ENCODE data around the gene DTX3. TPM values are rescaled to one million over a fixed set of nuclear protein-coding genes. Genes with fewer than 3 reads are reported as not detected.

Gene DTX3
- total RNA-seq, 1 experiment from 2014 or later = 61.7 TPM

DNA sequence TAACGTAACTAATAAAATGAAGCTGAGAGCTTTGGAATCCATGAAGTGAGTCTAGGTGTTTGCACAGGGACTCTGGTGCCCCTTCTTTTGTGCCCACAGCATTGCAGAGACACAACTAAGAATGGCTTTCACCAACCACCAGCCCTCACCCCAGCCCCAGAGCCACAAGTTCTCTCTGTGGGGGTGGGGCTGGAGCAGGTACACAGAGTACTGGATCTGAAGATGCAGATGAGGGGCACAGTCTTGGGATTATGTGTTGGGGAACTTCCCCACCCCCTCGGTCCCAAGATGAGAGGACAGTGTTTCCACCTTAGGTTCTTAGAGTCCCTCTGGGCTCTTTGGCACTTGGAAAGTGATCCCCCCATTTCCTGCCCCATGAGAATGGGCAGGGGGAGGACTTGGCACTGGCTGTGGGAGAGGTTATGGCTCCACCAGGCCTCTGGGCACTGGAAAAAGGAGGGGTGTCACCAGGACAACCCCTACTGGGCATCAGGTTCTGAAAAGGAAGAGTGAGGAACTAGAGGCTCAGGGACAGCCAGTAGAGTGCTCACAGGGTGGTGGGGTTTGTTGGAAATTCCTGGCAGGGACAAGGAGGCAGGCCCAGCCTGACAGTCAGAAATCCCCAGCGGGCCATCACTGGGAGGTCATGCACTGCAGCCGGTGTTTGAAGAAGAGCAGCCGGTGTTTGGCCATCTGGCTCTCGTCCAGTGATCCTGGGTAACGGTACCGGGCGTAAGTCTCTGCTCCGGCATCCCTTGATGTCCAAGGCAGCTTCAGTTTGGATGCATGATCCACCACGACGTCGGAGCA lies 21.7 kb downstream of the DTX3 start:
- BruUV-seq (replicated peaks) = no TSS peak
- no peak overlapping the region for H3K27ac ChIP-seq (ENCODE audit: low read depth, low read length, poor library complexity, severe bottlenecking)
- no peak for DNase-seq (ENCODE audit: low spot score)
- TF ChIP-seq, protein P1, sequence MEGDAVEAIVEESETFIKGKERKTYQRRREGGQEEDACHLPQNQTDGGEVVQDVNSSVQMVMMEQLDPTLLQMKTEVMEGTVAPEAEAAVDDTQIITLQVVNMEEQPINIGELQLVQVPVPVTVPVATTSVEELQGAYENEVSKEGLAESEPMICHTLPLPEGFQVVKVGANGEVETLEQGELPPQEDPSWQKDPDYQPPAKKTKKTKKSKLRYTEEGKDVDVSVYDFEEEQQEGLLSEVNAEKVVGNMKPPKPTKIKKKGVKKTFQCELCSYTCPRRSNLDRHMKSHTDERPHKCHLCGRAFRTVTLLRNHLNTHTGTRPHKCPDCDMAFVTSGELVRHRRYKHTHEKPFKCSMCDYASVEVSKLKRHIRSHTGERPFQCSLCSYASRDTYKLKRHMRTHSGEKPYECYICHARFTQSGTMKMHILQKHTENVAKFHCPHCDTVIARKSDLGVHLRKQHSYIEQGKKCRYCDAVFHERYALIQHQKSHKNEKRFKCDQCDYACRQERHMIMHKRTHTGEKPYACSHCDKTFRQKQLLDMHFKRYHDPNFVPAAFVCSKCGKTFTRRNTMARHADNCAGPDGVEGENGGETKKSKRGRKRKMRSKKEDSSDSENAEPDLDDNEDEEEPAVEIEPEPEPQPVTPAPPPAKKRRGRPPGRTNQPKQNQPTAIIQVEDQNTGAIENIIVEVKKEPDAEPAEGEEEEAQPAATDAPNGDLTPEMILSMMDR (conservative IDR thresholded peaks at IDR 0.05; ENCODE audit: low read depth, low read length) = no peak
- no peak for TF ChIP-seq EZH2 (IDR thresholded peaks at IDR 0.05; ENCODE audit: borderline replicate concordance, low read depth, low read length, poor library complexity, severe bottlenecking)
- peaks cover 5% of the 10 kb centered on the region for H3K4me1 ChIP-seq (ENCODE audit: insufficient read depth, low read length, poor library complexity, severe bottlenecking)
- peaks cover 2% of the 10 kb centered on the region for H3K27me3 ChIP-seq (replicated peaks; ENCODE audit: insufficient read depth, low read depth, low read length, poor library complexity)
- H3K4me3 ChIP-seq (ENCODE audit: low read depth, low read length, poor library complexity, severe bottlenecking) = no peak overlapping the region
- intact Hi-C loops (cut with micrococcal nuclease; ENCODE audit: unreplicated experiment) = no loop called here
- peaks cover 21% of the 10 kb centered on the region for H3K36me3 ChIP-seq (ENCODE audit: insufficient read depth, low read length, poor library complexity, severe bottlenecking)
- H3K9me3 ChIP-seq (ENCODE audit: low read depth, low read length, poor library complexity, severe bottlenecking) = no peaks in the 10 kb centered on the region
- POLR2A ChIA-PET (ENCODE audit: low non-redundant PET) = no interaction called here
- CTCF ChIA-PET = interaction anchor here (0.6 kb wide), 1 partner anchor 383 kb away, joined by 3 read pairs; no protein-coding TSS in a partner anchor

DNA sequence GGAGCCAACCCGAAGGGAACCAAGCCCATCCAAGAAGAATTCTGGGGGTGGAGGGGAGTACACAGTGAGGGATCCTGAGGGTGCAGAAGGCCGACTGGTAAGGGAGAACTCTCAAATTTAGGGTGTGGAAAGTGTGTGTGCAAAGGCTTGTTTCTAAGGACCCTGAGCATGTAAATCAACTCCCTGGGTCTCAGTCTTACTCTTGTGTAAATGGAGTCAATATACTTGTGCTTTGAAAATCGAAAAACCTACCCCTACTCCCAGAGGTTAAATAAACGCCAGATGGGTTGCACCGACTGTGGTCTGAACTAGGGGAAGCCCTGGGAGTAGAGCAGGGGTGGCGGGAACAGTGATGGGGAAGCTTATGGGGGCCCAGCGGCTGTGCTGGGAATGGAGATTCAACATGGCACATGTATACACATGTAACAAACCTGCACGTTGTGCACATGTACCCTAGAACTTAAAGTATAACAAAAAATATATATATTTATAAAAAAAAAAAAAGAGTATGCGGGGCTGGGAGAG lies 22.4 kb downstream of the DTX3 start:
- POLR2A ChIA-PET (ENCODE audit: low non-redundant PET) = no interaction called here
- intact Hi-C loops (cut with micrococcal nuclease; ENCODE audit: unreplicated experiment) = no loop called here
- Histone ChIP-seq H3K9me3 (ENCODE audit: low read depth, low read length, poor library complexity, severe bottlenecking) (no peaks in the 10 kb centered on the region), H3K36me3 (ENCODE audit: insufficient read depth, low read length, poor library complexity, severe bottlenecking) (peaks cover 21% of the 10 kb centered on the region), H3K27me3 (replicated peaks; ENCODE audit: insufficient read depth, low read depth, low read length, poor library complexity) (no peaks in the 10 kb centered on the region), H3K4me3 (ENCODE audit: low read depth, low read length, poor library complexity, severe bottlenecking) (no peak overlapping the region), H3K27ac (ENCODE audit: low read depth, low read length, poor library complexity, severe bottlenecking) (no peak overlapping the region), H3K4me1 (ENCODE audit: insufficient read depth, low read length, poor library complexity, severe bottlenecking) (peaks cover 4% of the 10 kb centered on the region)
- CTCF ChIA-PET = no interaction called here
- TF ChIP-seq EZH2 (IDR thresholded peaks at IDR 0.05; ENCODE audit: borderline replicate concordance, low read depth, low read length, poor library complexity, severe bottlenecking) = no peak
- TF ChIP-seq, protein P1 (conservative IDR thresholded peaks at IDR 0.05; ENCODE audit: low read depth, low read length) = no peak
- no TSS peak for BruUV-seq (replicated peaks)
- no peak for DNase-seq (ENCODE audit: low spot score)

DNA sequence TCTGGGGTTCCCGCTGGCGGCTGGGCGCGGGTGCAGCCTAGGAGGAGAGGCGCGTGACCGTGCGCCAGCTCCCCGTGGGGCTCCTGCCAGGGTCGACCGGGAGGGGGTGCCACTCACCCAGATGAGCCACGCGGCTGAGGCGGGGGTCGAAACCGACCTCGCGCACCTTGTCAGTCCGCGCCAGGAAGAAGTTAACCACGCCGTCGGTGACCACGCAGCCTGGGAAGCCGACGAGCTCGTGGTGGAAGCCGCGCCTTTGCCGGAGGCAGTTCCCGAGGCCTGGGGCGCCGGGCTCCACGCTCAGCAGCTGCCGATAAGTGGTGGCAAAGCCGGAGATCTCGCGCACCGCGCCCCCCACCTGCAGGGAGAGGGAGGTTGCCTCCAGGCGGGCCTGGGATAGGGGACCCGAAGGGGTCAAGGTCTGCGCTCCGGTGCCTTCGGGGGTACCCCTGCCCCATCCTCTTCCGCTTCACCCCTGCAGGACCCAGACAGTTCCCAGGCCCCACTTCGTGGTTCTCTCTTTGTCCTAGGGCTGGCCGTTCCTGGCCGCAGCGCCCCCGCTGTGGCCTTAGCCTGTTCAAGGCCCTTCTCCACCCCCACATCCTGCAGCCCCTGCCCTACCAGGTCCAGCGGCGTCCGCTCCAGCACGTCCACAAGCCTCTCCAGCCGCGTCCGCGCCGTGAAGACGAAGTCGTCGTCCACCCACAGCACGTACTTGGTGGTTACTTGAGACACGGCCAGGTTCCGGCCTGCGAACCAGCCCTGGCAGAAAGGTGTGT lies 23.1 kb downstream of the DTX3 start:
- DNase-seq (ENCODE audit: low spot score) = no peak
- no peak overlapping the region for H3K4me3 ChIP-seq (ENCODE audit: low read depth, low read length, poor library complexity, severe bottlenecking)
- H3K27me3 ChIP-seq (replicated peaks; ENCODE audit: insufficient read depth, low read depth, low read length, poor library complexity) = no peaks in the 10 kb centered on the region
- TF ChIP-seq, protein P1 (conservative IDR thresholded peaks at IDR 0.05; ENCODE audit: low read depth, low read length) = no peak
- TF ChIP-seq EZH2 (IDR thresholded peaks at IDR 0.05; ENCODE audit: borderline replicate concordance, low read depth, low read length, poor library complexity, severe bottlenecking) = no peak
- ChIA-PET CTCF (no interaction called here), POLR2A (ENCODE audit: low non-redundant PET) (no interaction called here)
- H3K27ac ChIP-seq (ENCODE audit: low read depth, low read length, poor library complexity, severe bottlenecking) = no peak overlapping the region
- H3K36me3 ChIP-seq (ENCODE audit: insufficient read depth, low read length, poor library complexity, severe bottlenecking) = peaks cover 21% of the 10 kb centered on the region
- H3K4me1 ChIP-seq (ENCODE audit: insufficient read depth, low read length, poor library complexity, severe bottlenecking) = peaks cover 4% of the 10 kb centered on the region
- intact Hi-C loops (cut with micrococcal nuclease; ENCODE audit: unreplicated experiment) = no loop called here
- no peaks in the 10 kb centered on the region for H3K9me3 ChIP-seq (ENCODE audit: low read depth, low read length, poor library complexity, severe bottlenecking)
- no TSS peak for BruUV-seq (replicated peaks)
